Endothelial cell of umbilical vein (primary cell): Measurements from ENCODE around the gene XAF1. TPM values are rescaled to one million over a fixed set of nuclear protein-coding genes. Genes with fewer than 3 reads are reported as not detected.

Experiments
- BruUV-seq: library from RNA; stranded (reverse); fragments of 400-500 nt; replicated peaks from 2 replicates; lab custom pipeline; 2021; lab: Mats Ljungman, UMichigan
- CTCF ChIA-PET: fragments of 300-600, 350-600 bp; sonication (Branson Sonifier 250); formaldehyde crosslinking; loops from one replicate; lab custom pipeline; 2021; ENCODE audit warnings: antibody characterized with exemption, inconsistent platforms; lab: Charles Lee
- POLR2A ChIA-PET: fragments of 300-600, 350-600 bp; sonication (Branson Sonifier 250); formaldehyde crosslinking; loops from one replicate; lab custom pipeline; 2021; ENCODE audit warnings: antibody characterized with exemption, inconsistent platforms; lab: Charles Lee
- DNase-seq: peaks from one replicate; pipeline ENCODE4 v3.0.0-alpha.2; 2011; ENCODE audit warnings: low read depth, low spot score
- FAIRE-seq: peaks from 2 replicates; lab custom pipeline; 2011; peaks lifted over from hg19 to GRCh38; lab: Jason Lieb, UNC
- H2AFZ ChIP-seq: 2 replicates; pipeline ENCODE4 v1.6.0; 2012; ENCODE audit warnings: low read depth, low read length, control low read depth, inconsistent platforms
- H3K27ac ChIP-seq: 2 replicates; pipeline ENCODE4 v1.5.1; 2011; ENCODE audit warnings: low read depth, mild to moderate bottlenecking, control low read depth, low read length, moderate library complexity; ENCODE audit not compliant: insufficient read depth
- H3K27me3 ChIP-seq, 2 experiments: 2 replicates each; pipeline versions ENCODE4 v1.6.0 to v1.6.1; 2011; ENCODE audit warnings: low read length in 2 of 2, mixed read lengths in 1 of 2; ENCODE audit not compliant: control insufficient read depth in 2 of 2, insufficient read depth in 2 of 2
- H3K36me3 ChIP-seq, 2 experiments: 2 replicates in 1 of 2; 3 replicates in 1 of 2; pipeline ENCODE4 v1.5.1; 2011; ENCODE audit warnings: low read length in 2 of 2, mild to moderate bottlenecking in 1 of 2, moderate library complexity in 1 of 2; ENCODE audit not compliant: control insufficient read depth in 2 of 2, insufficient read depth in 2 of 2; ENCODE audit errors: extremely low read depth in 1 of 2
- H3K4me1 ChIP-seq: 3 replicates; pipeline ENCODE4 v1.5.1; 2011; ENCODE audit warnings: mild to moderate bottlenecking, low read length; ENCODE audit not compliant: control insufficient read depth, insufficient read depth; ENCODE audit errors: extremely low read depth
- H3K4me2 ChIP-seq: 2 replicates; pipeline ENCODE4 v1.6.1; 2011; ENCODE audit warnings: low read length, control low read depth, mixed read lengths; ENCODE audit not compliant: insufficient read depth
- H3K4me3 ChIP-seq, 3 experiments: fragments of 200-600 bp in 1 of 3; sonication (generic), shearing (Covaris generic) in 1 of 3; replicated peaks in 1 of 3; 2 replicates each; pipeline ENCODE4 v1.5.1; 2011 to 2016; ENCODE audit warnings: control low read depth in 3 of 3, low read length in 3 of 3, mild to moderate bottlenecking in 2 of 3, inconsistent platforms in 1 of 3, low read depth in 1 of 3, moderate library complexity in 1 of 3; ENCODE audit not compliant: insufficient read depth in 1 of 3
- H3K79me2 ChIP-seq: 2 replicates; pipeline ENCODE4 v1.6.0; 2012; ENCODE audit warnings: low read length, inconsistent platforms; ENCODE audit not compliant: control insufficient read depth, insufficient read depth
- H3K9ac ChIP-seq: replicated peaks from 2 replicates; pipeline ENCODE3; 2011; ENCODE audit warnings: low read length, control low read depth; ENCODE audit not compliant: insufficient read depth; ENCODE audit errors: extremely low read depth
- H3K9me1 ChIP-seq: replicated peaks from 3 replicates; pipeline ENCODE4 v1.6.0; 2011; ENCODE audit warnings: mild to moderate bottlenecking, low read length; ENCODE audit not compliant: control insufficient read depth, insufficient read depth; ENCODE audit errors: extremely low read depth
- H3K9me3 ChIP-seq: replicated peaks from 2 replicates; pipeline ENCODE4 v1.5.1; 2012; ENCODE audit warnings: low read length, inconsistent platforms; ENCODE audit not compliant: control insufficient read depth, insufficient read depth
- H4K20me1 ChIP-seq: replicated peaks from 2 replicates; pipeline ENCODE3; 2011; ENCODE audit warnings: mild to moderate bottlenecking, low read length; ENCODE audit not compliant: control insufficient read depth, insufficient read depth; ENCODE audit errors: extremely low read depth
- EZH2 ChIP-seq: IDR thresholded peaks from 2 replicates; pipeline ENCODE4 v1.6.1; 2012; ENCODE audit warnings: borderline replicate concordance, low read depth, mild to moderate bottlenecking, moderate library complexity, low read length, inconsistent platforms; ENCODE audit not compliant: severe bottlenecking
- FOS ChIP-seq: IDR thresholded peaks from 2 replicates; pipeline ENCODE4 v1.6.1; 2011; ENCODE audit warnings: mild to moderate bottlenecking, low read length, moderate library complexity, borderline replicate concordance; ENCODE audit not compliant: insufficient read depth
- GATA2 ChIP-seq: IDR thresholded peaks from 2 replicates; pipeline ENCODE4 v1.7.0; 2011; ENCODE audit warnings: low read depth, mild to moderate bottlenecking, moderate library complexity, mixed read lengths, low read length; ENCODE audit not compliant: insufficient read length, insufficient read depth
- MYC ChIP-seq: IDR thresholded peaks from one replicate; pipeline ENCODE4 v1.6.1; 2011; ENCODE audit warnings: mild to moderate bottlenecking, low read depth, low read length
- POLR2AphosphoS5 ChIP-seq: IDR thresholded peaks from 2 replicates; pipeline ENCODE4 v1.6.1; 2012; ENCODE audit warnings: low read depth, mild to moderate bottlenecking, control low read depth, low read length, moderate library complexity; ENCODE audit not compliant: insufficient read depth
- dilution Hi-C: fragments of 300-500 bp; cut with MboI; formaldehyde crosslinking; loops from one replicate; pipeline ENCODE4 v1.15.0; 2019; ENCODE audit warnings: low sequenced_read_pairs; ENCODE audit not compliant: extremely low pct_ligation_motif_present
- intact Hi-C: fragments of 100-400 bp; cut with micrococcal nuclease; formaldehyde crosslinking; loops from one replicate; pipeline ENCODE4 v1.10.0; 2022
- polyA plus RNA-seq, 4 experiments: library from polyadenylated mRNA; depleted of rRNA in 3 of 4; stranded (reverse) in 3 of 4; unstranded in 1 of 4; fragments of >200 nt; gene quantifications; 2 replicates each; pipeline versions ENCODE4 v1.2.1 to v1.2.3, GENCODE V29; 2011 to 2012; ENCODE audit warnings: missing spikeins in 1 of 4
- total RNA-seq: library from RNA; stranded (reverse); gene quantifications from 2 replicates; pipeline ENCODE4 v1.2.3, GENCODE V29; 2021
- TF ChIP-seq, protein P1 (sequence below), 2 donors: IDR thresholded peaks; 1 replicate in 1 of 2; 2 replicates in 1 of 2; pipeline ENCODE4 v1.5.1; 2011; ENCODE audit warnings: low read length in 2 of 2, mild to moderate bottlenecking in 2 of 2, moderate library complexity in 2 of 2, control low read depth in 1 of 2, inconsistent platforms in 1 of 2, low read depth in 1 of 2; ENCODE audit not compliant: insufficient read depth in 1 of 2; ENCODE audit errors: extremely low read depth in 1 of 2
- TF ChIP-seq, protein P2 (sequence below): IDR thresholded peaks from 2 replicates; pipeline ENCODE4 v1.6.1; 2011; ENCODE audit not compliant: insufficient read depth, insufficient read length

The XAF1 gene
- total and polyA plus RNA-seq, 2 donors (not counting 3 experiments of a cell fraction or from before 2014, with no cell fraction given), result 6.3 to 21.5 TPM

GRCh38 chr17:6711081-6711674 is 44.7 kb upstream of the XAF1 start:
- intact Hi-C loops (no loop called here), dilution Hi-C loops (no loop called here)
- DNase-seq, result no peak
- Histone ChIP-seq H3K4me2 (no peak overlapping the region), H3K9ac (no peak overlapping the region), H3K4me1 (no peaks in the 10 kb centered on the region), H3K79me2 (no peaks in the 10 kb centered on the region), H3K4me3 (no peak overlapping the region), H3K36me3 (no peaks in the 10 kb centered on the region), H3K9me3 (no peaks in the 10 kb centered on the region), H4K20me1 (no peaks in the 10 kb centered on the region), H3K27me3 (peaks cover 28 to 32% of the 10 kb centered on the region in 2 experiments), H2AFZ (no peak overlapping the region), H3K27ac (no peak overlapping the region), H3K9me1 (no peaks in the 10 kb centered on the region)
- BruUV-seq, result no TSS peak
- CTCF ChIA-PET, result interaction anchor here (1.2 to 2.4 kb wide), 2 partner anchors 10 to 41 kb away, joined by 3 to 12 read pairs; no protein-coding TSS in a partner anchor
- POLR2A ChIA-PET, result interaction anchor here (0.7 kb wide), 1 partner anchor 68 kb away, joined by 3 read pairs; no protein-coding TSS in a partner anchor
- TF ChIP-seq MYC, result no peak
- TF ChIP-seq FOS, result no peak
- no peak for TF ChIP-seq EZH2
- TF ChIP-seq, protein P1, sequence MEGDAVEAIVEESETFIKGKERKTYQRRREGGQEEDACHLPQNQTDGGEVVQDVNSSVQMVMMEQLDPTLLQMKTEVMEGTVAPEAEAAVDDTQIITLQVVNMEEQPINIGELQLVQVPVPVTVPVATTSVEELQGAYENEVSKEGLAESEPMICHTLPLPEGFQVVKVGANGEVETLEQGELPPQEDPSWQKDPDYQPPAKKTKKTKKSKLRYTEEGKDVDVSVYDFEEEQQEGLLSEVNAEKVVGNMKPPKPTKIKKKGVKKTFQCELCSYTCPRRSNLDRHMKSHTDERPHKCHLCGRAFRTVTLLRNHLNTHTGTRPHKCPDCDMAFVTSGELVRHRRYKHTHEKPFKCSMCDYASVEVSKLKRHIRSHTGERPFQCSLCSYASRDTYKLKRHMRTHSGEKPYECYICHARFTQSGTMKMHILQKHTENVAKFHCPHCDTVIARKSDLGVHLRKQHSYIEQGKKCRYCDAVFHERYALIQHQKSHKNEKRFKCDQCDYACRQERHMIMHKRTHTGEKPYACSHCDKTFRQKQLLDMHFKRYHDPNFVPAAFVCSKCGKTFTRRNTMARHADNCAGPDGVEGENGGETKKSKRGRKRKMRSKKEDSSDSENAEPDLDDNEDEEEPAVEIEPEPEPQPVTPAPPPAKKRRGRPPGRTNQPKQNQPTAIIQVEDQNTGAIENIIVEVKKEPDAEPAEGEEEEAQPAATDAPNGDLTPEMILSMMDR (IDR thresholded peaks at IDR 0.05; ENCODE audit: extremely low read depth in 1 of 2, insufficient read depth in 1 of 2, low read depth in 1 of 2, low read length in 2 of 2), result no peak
- TF ChIP-seq GATA2, result no peak
- TF ChIP-seq, protein P2, sequence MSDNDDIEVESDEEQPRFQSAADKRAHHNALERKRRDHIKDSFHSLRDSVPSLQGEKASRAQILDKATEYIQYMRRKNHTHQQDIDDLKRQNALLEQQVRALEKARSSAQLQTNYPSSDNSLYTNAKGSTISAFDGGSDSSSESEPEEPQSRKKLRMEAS, result no peak
- TF ChIP-seq POLR2AphosphoS5, result no peak
- FAIRE-seq, result no peak
